HG03575 (cell line): ENCODE measurements around the gene LEMD3.

Source experiments
- ATAC-seq: cut with Tn5 transposase; IDR thresholded peaks from one replicate; pipeline ENCODE4 v1.9.1; 2021; ENCODE audit not compliant: unreplicated experiment, insufficient number of reproducible peaks, low FRiP score; ENCODE audit errors: extremely low read depth

LEMD3 gene

DNA sequence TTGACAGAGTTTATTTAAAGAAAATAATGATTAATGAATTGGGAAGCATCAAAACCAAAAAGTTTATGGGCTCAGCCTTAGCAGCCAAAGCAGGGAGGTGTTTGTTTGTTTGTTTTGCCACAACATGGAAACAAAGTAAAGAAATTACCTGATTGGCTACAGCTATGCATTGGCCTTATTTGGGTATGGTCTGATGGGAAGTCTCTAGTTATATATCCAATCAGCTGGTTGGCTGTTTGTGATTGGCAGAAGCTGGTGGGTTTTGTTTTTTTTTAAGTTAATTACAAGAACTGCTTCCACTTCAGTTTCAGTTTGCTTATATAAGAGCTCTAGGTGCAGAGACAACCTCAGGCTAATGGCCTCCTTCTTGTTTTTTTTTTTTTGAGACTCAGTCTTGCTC lies 4.6 kb upstream of the LEMD3 start:
- ATAC-seq: no peak

DNA sequence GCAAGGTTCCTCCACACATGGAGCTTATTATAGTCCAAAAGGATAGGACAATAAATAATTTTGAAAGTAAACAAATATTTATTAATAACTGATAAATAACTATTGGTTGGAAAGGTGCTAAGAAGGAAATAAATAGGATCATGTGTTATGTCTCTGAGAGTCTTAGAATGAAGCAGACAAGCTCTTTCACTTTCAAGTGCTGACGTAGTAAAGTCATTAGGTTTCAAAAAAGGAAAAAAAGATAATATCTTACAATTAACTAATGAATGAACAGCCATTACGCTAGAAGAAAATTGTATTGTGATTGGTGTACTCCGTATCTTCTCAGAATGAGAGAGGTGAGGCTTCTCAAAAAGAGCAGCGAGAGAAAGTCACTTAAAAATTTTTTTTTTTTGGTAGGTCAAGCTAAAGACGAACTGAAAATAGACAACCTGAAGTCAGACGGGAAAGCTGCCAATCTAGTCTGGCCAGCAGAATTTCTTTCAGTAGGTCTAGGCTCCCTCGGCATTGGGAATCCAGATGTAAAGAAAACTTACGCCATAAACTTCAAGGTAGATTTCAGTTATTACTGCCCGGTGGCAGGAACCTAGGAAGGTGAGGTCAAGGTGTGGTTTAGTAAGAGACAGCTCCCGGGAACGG lies 583 bp upstream of the LEMD3 start:
- ATAC-seq: peak; percentile 4

DNA sequence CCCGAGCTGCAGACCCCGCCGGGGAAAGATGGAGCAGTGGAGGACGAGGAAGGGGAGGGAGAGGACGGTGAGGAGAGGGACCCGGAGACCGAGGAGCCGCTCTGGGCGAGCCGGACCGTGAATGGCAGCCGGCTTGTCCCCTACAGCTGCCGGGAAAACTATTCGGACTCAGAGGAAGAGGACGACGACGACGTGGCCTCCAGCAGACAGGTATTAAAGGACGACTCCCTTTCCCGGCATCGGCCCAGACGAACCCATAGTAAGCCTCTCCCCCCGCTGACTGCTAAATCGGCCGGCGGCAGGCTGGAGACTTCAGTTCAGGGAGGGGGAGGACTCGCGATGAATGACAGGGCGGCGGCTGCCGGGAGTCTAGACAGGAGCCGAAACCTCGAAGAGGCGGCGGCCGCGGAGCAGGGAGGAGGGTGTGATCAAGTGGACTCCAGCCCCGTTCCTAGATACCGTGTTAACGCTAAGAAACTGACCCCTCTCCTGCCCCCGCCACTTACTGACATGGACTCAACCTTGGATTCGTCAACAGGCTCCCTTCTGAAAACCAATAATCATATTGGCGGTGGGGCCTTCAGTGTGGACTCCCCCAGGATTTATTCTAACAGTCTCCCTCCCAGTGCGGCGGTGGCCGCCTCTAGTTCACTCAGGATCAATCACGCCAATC lies 962 bp downstream of the LEMD3 start:
- no peak for ATAC-seq

DNA sequence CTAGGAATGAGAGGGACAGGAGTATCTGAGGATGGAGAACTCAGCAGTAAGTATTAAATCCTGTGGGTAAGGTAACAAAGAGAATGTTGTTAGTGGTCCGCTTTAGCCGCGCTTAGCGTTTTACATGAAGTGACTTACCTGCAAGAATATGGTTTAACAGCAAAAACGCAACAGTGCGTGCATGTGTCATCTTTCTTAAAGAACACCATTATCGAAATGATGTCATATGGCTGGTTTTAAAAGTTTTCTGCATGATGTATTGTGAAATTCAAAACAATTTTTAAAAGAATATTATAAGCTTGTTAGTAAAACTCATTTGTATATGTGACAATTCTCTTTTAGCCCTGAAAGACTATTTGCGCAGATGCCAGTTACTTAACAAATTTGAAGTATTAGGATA lies 1.7 kb downstream of the LEMD3 start:
- ATAC-seq: no peak

DNA sequence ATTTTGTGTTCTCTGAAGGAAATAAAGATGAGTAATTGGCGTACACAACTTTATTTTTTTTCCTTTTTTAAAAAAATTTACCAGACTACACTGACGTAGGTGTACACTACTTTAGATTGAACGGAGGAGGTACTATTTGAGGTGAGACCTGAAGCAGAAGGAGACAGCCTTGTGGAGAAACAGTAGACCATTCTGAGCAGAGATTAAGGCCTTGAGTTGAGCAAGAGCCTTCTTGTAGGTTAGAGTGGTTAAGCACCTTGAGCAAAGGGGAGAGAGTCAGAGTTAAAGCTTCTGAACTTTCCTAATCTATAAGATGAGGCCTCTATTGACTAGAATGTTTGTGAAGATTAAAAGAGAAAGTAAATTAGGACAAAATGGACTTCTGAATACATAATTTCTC lies 2.5 kb downstream of the LEMD3 start:
- ATAC-seq: no peak

DNA sequence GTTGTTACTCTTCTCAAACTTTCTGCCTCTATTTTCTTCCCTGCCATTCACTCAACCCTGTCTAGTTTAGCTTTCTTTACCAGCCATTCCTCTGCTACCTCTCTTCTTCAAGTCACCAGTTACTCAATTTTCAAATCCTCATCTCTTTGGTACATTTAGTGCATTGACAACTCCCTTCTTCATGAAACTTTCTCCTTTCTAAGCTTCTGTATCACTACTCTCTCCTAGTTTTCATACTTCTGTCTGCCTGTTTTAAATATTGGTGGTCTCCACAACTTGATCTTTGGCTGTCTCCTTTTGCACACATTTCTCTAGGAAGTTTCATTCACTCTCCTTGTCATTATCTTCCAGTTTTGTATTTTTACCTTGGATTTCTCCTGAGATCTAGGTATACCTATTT lies 6.0 kb downstream of the LEMD3 start:
- no peak for ATAC-seq

- ATAC-seq: no peak
Observed at GRCh38 chr12:65182012-65182739, 12.8 kb downstream of the LEMD3 start.

DNA sequence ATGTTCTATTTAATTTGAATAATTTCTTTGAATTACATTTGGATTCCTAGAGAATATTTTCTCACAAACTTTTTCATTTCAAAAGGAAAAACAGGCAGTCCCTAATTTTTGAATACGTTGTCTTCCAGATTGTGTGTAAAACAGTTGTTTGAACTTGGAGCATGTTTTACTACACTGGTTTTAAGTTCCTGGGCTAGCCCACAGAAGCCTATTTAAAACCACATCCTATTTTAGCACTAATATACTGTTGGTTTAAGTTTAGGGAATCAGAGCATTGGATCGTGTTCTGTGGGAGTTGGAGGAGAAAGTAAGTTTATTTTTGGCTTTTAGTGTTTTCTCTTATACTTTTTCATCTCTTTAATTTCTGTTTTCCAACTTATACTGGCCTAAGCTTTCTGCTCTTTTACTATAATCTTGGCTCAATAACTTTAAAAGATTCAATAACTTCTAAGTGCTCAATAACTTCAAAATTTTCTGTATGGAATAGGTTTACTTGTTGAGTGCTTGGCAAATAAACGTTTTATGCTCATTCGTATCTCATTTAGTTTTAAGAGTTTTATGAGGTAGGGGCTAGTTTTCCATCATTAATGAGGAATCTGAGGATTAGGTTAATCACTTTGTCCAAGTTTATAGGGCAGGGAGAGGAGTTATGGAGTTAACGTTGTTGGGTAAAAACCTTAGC lies 14.9 kb downstream of the LEMD3 start:
- no peak for ATAC-seq

DNA sequence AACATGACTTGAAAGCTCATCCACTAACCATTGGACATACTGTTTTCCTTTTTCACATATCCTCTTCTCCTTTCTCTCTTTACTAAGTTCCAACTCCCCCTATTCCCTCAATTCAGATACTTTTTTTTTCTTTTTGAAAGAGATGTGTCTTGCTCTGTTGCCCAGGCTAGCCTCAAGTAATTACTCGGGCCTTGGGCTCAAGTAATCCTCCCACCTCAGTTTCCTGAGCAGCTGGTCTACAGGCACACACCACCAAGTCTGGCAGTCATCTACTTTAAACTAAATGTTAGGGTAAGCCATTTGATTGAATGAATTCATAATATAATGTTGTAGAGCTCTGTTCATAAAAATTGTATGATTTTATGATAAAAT lies 15.5 kb downstream of the LEMD3 start:
- no peak for ATAC-seq

DNA sequence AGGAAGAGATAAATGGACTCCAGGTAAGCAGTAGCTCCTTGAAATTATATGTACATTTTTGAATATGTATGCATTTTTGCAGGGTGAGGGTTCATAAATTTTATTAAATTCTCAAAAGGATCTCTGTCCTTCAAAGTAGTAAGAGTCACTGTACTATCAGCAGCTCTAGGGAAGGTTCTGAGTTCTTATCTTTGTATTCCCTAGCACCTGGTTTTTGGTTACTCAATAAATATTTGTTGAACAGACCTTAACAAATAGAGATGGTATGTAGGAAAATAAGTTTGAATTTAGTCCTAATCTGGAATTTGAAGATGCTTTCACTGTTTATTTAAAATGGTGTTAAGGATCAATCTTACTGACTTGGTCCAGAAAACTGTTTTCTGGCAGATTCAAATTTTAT lies 18.3 kb downstream of the LEMD3 start:
- no peak for ATAC-seq

- no peak for ATAC-seq
Observed at GRCh38 chr12:65188179-65188701, 18.9 kb downstream of the LEMD3 start.

- ATAC-seq: peak; percentile 85
Observed at GRCh38 chr12:65189028-65189718, 19.8 kb downstream of the LEMD3 start.

GRCh38 chr12:65192963-65193516 lies 23.7 kb downstream of the LEMD3 start:
- ATAC-seq: no peak

DNA sequence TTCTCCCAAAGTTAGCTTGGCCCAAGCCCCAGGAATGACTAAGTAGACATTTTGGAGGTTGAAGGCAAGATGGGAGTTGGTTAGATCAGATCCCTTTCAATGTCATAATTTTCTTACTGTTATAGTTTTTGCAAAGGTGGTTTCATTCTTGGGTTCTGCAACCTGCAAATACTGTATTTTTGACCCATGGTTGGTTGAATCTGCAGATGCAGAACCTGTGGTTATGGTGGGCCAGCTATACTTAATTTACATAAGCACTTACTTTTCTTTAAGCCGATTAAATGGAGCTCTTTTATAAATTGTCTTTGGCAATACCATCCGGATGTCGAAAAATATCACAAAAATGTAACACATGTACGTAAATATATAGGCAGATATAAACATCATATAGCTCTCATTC lies 25.6 kb downstream of the LEMD3 start:
- no peak for ATAC-seq

DNA sequence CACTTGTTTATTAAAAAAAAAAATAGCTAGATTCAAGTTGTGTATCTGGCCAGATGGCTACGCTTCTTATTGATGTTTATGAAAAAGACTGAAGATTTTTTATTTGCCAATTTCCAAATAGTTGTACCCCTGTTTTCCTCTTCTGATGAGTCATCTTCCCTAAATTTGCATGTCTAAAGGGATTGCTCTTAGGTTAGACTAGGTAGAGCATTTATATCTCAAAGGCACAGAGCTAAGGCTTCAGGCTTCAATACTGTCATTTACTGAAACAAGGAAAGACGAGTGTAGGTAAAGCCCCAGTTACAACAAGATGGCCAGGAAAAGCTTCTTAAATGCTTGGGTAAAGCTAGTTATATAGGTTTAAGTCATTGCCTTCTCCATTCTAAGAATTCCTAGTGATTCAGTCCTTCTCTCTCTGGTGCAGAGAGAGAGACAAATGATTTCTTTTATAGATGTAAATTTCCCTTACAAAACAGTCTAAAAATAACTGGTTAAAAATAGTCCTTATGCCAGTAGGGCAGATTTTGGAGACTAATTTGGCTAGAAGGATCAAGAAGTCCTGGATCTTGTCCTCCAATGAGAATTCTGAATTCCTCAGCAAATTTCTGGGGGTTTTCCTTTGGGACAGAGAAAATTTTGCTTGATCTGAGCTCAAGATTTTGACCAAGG lies 26.1 kb downstream of the LEMD3 start:
- ATAC-seq: no peak

DNA sequence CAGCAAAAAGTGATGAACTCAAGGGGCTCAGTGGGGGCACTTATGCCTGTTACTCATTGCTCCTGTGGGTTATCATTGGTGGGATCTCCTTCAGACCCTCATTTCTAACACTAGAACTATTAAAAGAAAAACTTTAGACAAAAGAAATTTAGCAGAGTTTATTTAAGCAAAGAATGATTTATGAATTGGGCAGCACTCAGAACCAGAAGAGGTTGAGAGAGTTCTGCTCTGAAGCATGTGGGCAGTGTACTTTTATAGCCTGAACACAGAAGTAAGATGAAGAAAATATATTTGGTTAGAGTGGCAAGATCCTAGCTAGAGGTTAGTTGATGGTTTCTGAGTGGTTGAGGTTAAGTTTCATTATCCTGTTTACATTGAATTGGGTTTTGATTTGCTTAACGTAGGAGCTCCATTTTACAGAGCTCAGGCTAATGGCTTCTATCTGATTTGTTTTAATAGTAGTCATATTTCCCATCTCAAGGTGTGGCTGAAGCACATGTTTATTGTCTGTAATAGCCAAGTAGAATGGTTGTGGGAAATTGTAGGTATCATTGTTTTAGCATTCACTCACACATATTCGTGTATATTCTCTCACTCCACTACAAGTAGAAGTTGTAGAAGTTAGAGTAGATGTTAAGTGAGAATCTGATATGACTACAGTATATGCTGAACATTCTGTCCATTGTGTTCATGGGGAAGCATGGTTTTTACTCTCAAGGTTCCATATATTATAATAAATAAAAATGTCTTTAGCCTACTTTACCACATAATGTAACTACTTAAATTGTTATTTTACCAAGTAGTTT lies 27.6 kb downstream of the LEMD3 start:
- no peak for ATAC-seq

- ATAC-seq: no peak
Observed at GRCh38 chr12:65199604-65200003, 30.2 kb downstream of the LEMD3 start.
